CD4-positive, alpha-beta memory T cell (primary cell): ENCODE data around the gene CLASRP. TPM values are rescaled to one million over a fixed set of nuclear protein-coding genes. Genes with fewer than 3 reads are reported as not detected.
A peak's percentile ranks its signal among the peaks of the same experiment; 100 is the strongest.

ENCODE experiments used
- CTCF ChIA-PET: fragments of 350-600 bp; sonication (Branson Sonifier 250); formaldehyde crosslinking; loops from one replicate; lab custom pipeline; 2021; ENCODE audit warnings: inconsistent platforms; ENCODE audit not compliant: partially characterized antibody; lab: Charles Lee
- POLR2A ChIA-PET: fragments of 350-600 bp; sonication (Branson Sonifier 250); formaldehyde crosslinking; loops from one replicate; lab custom pipeline; 2021; ENCODE audit not compliant: partially characterized antibody; lab: Charles Lee
- DNase-seq, 5 donors: peaks; one replicate each; pipeline versions ENCODE4 v3.0.0 to v3.0.0-alpha.2; 2020 to 2022; ENCODE audit warnings: mixed read lengths in 1 of 5
- H3K27ac ChIP-seq: one replicate; pipeline ENCODE4 v1.7.0; 2013; ENCODE audit warnings: low read depth, low read length
- H3K27me3 ChIP-seq: 2 replicates; pipeline ENCODE4 v1.7.0; 2013; ENCODE audit warnings: mild to moderate bottlenecking, low read length, moderate library complexity; ENCODE audit not compliant: insufficient read depth
- H3K36me3 ChIP-seq: 2 replicates; pipeline ENCODE4 v1.7.0; 2013; ENCODE audit warnings: mild to moderate bottlenecking, low read length, moderate library complexity; ENCODE audit not compliant: insufficient read depth
- H3K4me1 ChIP-seq: 2 replicates; pipeline ENCODE4 v1.7.0; 2013; ENCODE audit warnings: mild to moderate bottlenecking, low read length, moderate library complexity; ENCODE audit not compliant: insufficient read depth
- H3K4me3 ChIP-seq, 2 donors: one replicate each; pipeline ENCODE4 v1.7.0; 2013; ENCODE audit warnings: low read length in 2 of 2, mild to moderate bottlenecking in 1 of 2
- H3K9me3 ChIP-seq, 2 donors: one replicate each; pipeline ENCODE4 v1.7.0; 2013; ENCODE audit warnings: low read length in 2 of 2, control low read depth in 1 of 2; ENCODE audit not compliant: control insufficient read depth in 1 of 2
- H3K27ac Mint-ChIP-seq, 7 donors: one replicate each; pipeline ENCODE4 v1.8.0; 2020 to 2021; ENCODE audit warnings: mixed read lengths in 7 of 7, mild to moderate bottlenecking in 6 of 7, inconsistent platforms in 3 of 7, moderate library complexity in 3 of 7
- H3K27me3 Mint-ChIP-seq, 2 donors: one replicate each; pipeline ENCODE4 v1.8.0; 2020 to 2021; ENCODE audit warnings: mixed read lengths in 2 of 2
- H3K36me3 Mint-ChIP-seq, 2 donors: one replicate each; pipeline ENCODE4 v1.8.0; 2020 to 2021; ENCODE audit warnings: mixed read lengths in 2 of 2, inconsistent platforms in 1 of 2, mild to moderate bottlenecking in 1 of 2
- H3K4me1 Mint-ChIP-seq, 4 donors: one replicate each; pipeline ENCODE4 v1.8.0; 2020 to 2021; ENCODE audit warnings: mixed read lengths in 4 of 4, mild to moderate bottlenecking in 1 of 4
- H3K4me3 Mint-ChIP-seq, 8 donors: one replicate each; pipeline ENCODE4 v1.8.0; 2020 to 2021; ENCODE audit warnings: mixed read lengths in 8 of 8, mild to moderate bottlenecking in 7 of 8, moderate library complexity in 6 of 8, inconsistent platforms in 3 of 8
- H3K9me3 Mint-ChIP-seq, 8 donors: one replicate each; pipeline ENCODE4 v1.8.0; 2020 to 2021; ENCODE audit warnings: mixed read lengths in 8 of 8, mild to moderate bottlenecking in 5 of 8, inconsistent platforms in 3 of 8, moderate library complexity in 1 of 8
- intact Hi-C: fragments of 100-400 bp; cut with micrococcal nuclease; formaldehyde crosslinking; loops from one replicate; pipeline ENCODE4 v1.15.1; 2023
- polyA plus RNA-seq, 2 donors: library from polyadenylated mRNA; unstranded; fragments of 300-500 nt; fragmentation: Illumina TruSeq; gene quantifications; one replicate each; pipeline ENCODE4 v1.2.3, GENCODE V29; 2021
- total RNA-seq, 2 experiments: library from RNA; stranded (reverse); gene quantifications; one replicate each; pipeline ENCODE4 v1.2.3, GENCODE V29; 2021

Gene CLASRP
- total and polyA plus RNA-seq, 4 experiments from 2014 or later = 3.8 to 163 (median 84.3) TPM

DNA sequence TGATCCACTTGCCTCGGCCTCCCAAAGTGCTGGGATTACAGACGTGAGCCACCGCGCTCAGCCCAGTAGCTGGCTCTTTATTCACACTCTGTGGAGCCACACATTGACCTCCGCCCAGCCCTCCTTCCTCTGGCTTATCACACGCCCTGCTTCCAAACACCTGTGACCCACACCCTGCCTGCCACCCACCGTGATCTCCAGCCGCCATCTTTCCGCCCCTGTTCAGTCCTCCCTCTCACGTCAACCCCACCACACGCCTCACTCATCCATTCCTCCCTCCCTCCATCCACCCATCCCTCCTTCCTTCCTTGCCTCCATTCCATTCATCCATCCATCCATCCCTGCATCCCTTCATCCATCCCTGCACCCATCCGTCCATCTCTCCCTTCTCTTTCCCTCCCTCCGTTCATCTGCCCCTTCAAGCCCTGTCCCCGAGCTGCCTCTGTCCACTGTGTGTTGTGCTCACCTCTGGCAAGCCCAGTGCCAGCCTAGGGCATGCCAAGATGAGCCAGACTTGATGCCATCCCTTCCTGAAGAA lies 19.8 kb downstream of the CLASRP start:
- no peaks in the 10 kb centered on the region for H3K27me3 ChIP-seq
- peak overlapping the region in 2 of 7 donors; percentile 82 to 93 for H3K27ac Mint-ChIP-seq
- H3K36me3 Mint-ChIP-seq = peaks cover 40 to 74% of the 10 kb centered on the region in 2 donors
- H3K27me3 Mint-ChIP-seq = no peaks in the 10 kb centered on the region
- DNase-seq = no peak
- H3K9me3 ChIP-seq = no peaks in the 10 kb centered on the region
- ChIA-PET POLR2A (interaction anchor here (1.1 to 1.4 kb wide), 2 partner anchors 33 kb away, joined by 3 to 6 read pairs; no protein-coding TSS in a partner anchor), CTCF (interaction anchor here (1.1 to 2.2 kb wide), 11 partner anchors 10 to 152 kb away, joined by 3 to 10 read pairs (median 5); partner anchors contain the start of genes APOE, CLASRP and GEMIN7)
- no peak overlapping the region for H3K4me3 ChIP-seq
- H3K9me3 Mint-ChIP-seq = peaks cover 0 to 2% (median 0%) of the 10 kb centered on the region in 8 donors
- H3K4me1 ChIP-seq = no peaks in the 10 kb centered on the region
- H3K27ac ChIP-seq = no peak overlapping the region
- intact Hi-C loops = loop anchor here (1.0 to 2.0 kb wide), 5 partner anchors 18 to 370 kb away; partner anchors contain the start of gene ZNF296
- peaks cover 66% of the 10 kb centered on the region for H3K36me3 ChIP-seq
- peaks cover 0 to 6% (median 4%) of the 10 kb centered on the region in 4 donors for H3K4me1 Mint-ChIP-seq
- H3K4me3 Mint-ChIP-seq = no peak overlapping the region

DNA sequence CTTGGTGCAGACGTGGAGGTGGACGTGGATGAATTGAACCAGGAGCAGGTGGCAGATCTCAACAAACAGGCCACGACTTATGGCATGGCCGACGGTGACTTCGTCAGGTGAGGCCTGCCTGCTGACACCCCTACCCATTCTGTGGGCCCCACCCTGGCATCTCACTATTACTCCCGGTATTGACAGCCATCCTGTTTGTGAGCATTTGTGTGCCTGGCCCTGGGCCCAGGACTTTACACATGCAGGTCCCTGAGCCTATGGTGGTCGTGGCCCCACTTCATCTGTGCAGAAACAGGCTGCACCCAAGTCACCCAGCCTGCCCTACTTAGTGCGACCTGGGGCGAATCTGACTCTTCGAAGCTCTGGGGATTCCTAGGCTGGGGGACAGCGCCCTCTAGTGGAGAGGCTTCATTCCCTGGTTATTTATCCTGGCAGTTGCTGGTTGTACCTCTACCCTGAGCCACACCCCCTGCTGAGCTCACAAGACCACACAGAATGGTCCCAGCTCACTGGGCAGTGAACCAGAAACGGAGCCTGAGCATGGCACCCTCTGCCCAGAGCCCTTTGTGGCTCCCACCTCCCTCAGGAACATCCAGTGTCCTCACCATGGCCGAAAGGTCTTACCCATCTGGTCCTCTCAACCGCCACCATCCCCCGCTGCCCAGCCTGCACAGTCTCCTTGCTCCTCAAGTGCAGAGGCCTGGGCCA lies 20.6 kb downstream of the CLASRP start:
- no peaks in the 10 kb centered on the region for H3K4me1 ChIP-seq
- H3K27ac ChIP-seq = no peak overlapping the region
- Mint-ChIP-seq H3K4me1 (peaks cover 0 to 6% (median 4%) of the 10 kb centered on the region in 4 donors), H3K27ac (peak overlapping the region in 6 of 7 donors; percentile 57 to 87 (median 82)), H3K4me3 (no peak overlapping the region), H3K36me3 (peaks cover 36 to 70% of the 10 kb centered on the region in 2 donors), H3K27me3 (no peaks in the 10 kb centered on the region), H3K9me3 (peaks cover 0 to 2% (median 0%) of the 10 kb centered on the region in 8 donors)
- H3K27me3 ChIP-seq = no peaks in the 10 kb centered on the region
- intact Hi-C loops = loop anchor here (1.0 to 2.0 kb wide), 5 partner anchors 17 to 371 kb away; partner anchors contain the start of gene ZNF296
- CTCF ChIA-PET = interaction anchor here (0.6 to 2.3 kb wide), 25 partner anchors 9 to 521 kb away, joined by 3 to 13 read pairs (median 4); partner anchors contain the start of genes APOE, BLOC1S3, CLASRP and GEMIN7
- POLR2A ChIA-PET = interaction anchor here (0.9 to 1.5 kb wide), 4 partner anchors 15 to 119 kb away, joined by 5 to 6 read pairs (median 6); partner anchors contain the start of genes BLOC1S3 and CLASRP
- no peaks in the 10 kb centered on the region for H3K9me3 ChIP-seq
- H3K4me3 ChIP-seq = no peak overlapping the region
- peak; percentile 76 to 84 (median 81) for DNase-seq
- peaks cover 63% of the 10 kb centered on the region for H3K36me3 ChIP-seq

DNA sequence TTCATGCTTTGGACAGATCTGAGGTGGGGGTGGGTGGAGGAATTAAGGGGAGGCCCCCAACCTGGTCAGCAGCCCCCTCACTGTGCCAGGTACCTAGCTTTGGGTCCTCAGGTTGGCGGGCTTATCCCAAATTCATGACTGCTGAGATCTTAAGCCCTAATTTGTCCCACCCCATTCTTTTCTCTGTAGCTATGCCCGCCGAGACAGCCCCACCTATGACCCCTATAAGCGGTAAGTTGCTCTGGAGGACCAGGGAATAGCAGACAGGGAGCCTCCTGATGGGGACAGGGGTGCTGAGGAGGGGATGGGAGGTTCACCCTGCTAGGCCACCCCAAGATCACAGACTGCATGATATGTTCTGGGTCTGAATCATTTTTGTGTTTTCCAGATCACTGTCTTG lies 23.1 kb downstream of the CLASRP start:
- CTCF ChIA-PET = interaction anchor here (0.6 to 1.5 kb wide), 2 partner anchors 31 to 38 kb away, joined by 3 to 5 read pairs; no protein-coding TSS in a partner anchor
- Histone ChIP-seq H3K27me3 (no peaks in the 10 kb centered on the region), H3K4me1 (no peaks in the 10 kb centered on the region), H3K9me3 (no peaks in the 10 kb centered on the region), H3K36me3 (peaks cover 50% of the 10 kb centered on the region), H3K27ac (no peak overlapping the region), H3K4me3 (no peak overlapping the region)
- no peaks in the 10 kb centered on the region for H3K27me3 Mint-ChIP-seq
- DNase-seq = no peak
- peaks cover 28 to 59% of the 10 kb centered on the region in 2 donors for H3K36me3 Mint-ChIP-seq
- no peaks in the 10 kb centered on the region for H3K9me3 Mint-ChIP-seq
- no peak overlapping the region for H3K27ac Mint-ChIP-seq
- peaks cover 0 to 6% (median 4%) of the 10 kb centered on the region in 4 donors for H3K4me1 Mint-ChIP-seq
- intact Hi-C loops = no loop called here
- H3K4me3 Mint-ChIP-seq = no peak overlapping the region
- POLR2A ChIA-PET = interaction anchor here (0.9 to 1.9 kb wide), 2 partner anchors 11 to 17 kb away, joined by 3 to 4 read pairs; partner anchors contain the start of gene GEMIN7

DNA sequence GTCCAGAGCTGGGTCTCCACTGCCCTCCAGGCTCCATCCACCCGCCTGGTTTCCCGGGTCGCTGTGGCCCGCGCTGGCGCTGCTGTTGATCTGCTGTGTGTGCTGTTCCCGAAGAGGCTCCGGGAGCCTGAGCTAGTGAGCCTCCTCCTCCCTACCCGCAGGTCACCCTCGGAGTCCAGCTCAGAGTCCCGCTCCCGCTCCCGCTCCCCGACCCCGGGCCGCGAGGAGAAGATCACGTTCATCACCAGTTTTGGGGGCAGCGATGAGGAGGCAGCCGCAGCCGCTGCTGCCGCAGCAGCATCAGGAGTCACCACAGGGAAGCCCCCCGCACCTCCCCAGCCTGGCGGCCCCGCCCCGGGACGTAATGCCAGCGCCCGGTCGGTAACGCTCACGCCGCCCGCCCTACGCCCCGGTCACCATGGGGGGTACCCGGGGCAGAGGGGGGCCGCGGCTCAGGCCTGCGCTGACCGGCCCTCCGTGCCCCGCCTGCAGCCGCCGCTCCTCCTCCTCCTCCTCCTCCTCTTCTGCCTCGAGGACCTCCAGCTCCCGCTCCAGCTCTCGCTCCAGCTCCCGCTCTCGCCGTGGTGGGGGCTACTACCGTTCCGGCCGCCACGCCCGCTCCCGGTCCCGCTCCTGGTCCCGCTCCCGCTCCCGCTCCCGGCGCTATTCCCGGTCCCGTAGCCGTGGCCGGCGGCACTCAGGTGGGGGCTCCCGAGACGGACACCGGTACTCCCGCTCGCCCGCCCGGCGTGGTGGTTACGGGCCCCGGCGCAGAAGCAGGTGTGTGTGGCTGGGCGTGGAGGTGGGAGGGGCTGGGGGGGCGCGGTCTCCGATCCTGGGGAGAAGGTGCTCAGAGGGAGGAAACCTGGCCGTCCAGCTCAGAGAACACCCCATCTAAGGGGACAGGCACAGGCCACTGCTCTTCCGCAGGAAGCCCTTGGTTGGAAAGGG lies 25.3 kb downstream of the CLASRP start:
- H3K4me3 Mint-ChIP-seq = no peak overlapping the region
- no peaks in the 10 kb centered on the region for H3K9me3 ChIP-seq
- ChIA-PET POLR2A (interaction anchor here (1.2 kb wide), 1 partner anchor 28 kb away, joined by 3 read pairs; no protein-coding TSS in a partner anchor), CTCF (no interaction called here)
- no peaks in the 10 kb centered on the region for H3K27me3 Mint-ChIP-seq
- intact Hi-C loops = no loop called here
- H3K27ac ChIP-seq = no peak overlapping the region
- peaks cover 0 to 6% (median 3%) of the 10 kb centered on the region in 4 donors for H3K4me1 Mint-ChIP-seq
- peaks cover 17 to 48% of the 10 kb centered on the region in 2 donors for H3K36me3 Mint-ChIP-seq
- no peak for DNase-seq
- peaks cover 47% of the 10 kb centered on the region for H3K36me3 ChIP-seq
- H3K27ac Mint-ChIP-seq = no peak overlapping the region
- H3K4me3 ChIP-seq = no peak overlapping the region
- H3K4me1 ChIP-seq = no peaks in the 10 kb centered on the region
- no peaks in the 10 kb centered on the region for H3K27me3 ChIP-seq
- H3K9me3 Mint-ChIP-seq = no peaks in the 10 kb centered on the region

DNA sequence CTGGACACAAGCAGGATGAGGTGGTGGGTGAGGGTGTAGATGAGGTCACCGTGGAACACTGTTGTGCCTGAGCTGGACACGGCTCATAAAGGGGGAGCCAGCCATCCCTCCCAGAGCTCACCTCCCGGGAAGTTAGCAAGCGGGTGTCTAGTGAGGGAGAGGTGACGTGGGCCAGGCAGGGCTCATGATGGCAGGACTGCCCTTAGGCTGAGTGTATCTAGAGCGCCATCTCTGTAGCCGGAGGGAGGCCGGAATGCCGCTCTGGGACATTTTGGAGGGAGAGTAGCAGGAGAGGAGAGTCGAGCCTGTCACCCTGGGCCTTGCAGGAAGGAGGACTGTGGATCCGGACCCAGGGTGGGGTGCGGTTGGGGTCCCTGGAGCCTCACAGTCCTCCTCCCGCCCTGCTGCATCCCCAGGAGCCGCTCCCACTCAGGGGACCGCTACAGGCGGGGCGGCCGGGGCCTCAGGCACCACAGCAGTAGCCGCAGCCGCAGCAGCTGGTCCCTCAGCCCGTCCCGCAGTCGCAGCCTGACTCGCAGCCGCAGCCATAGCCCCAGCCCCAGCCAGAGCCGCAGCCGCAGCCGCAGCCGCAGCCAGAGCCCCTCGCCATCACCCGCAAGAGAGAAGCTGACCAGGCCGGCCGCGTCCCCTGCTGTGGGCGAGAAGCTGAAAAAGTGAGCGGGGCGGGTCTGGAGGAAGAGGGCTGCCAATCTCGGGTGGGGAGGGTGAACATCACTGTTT lies 28.2 kb downstream of the CLASRP start:
- H3K27me3 ChIP-seq = no peaks in the 10 kb centered on the region
- Mint-ChIP-seq H3K27me3 (no peaks in the 10 kb centered on the region), H3K27ac (peak overlapping the region in 4 of 7 donors; percentile 55 to 73 (median 58)), H3K36me3 (peaks cover 19 to 46% of the 10 kb centered on the region in 2 donors), H3K9me3 (no peaks in the 10 kb centered on the region), H3K4me3 (no peak overlapping the region), H3K4me1 (no peaks in the 10 kb centered on the region)
- DNase-seq = no peak
- H3K27ac ChIP-seq = no peak overlapping the region
- H3K4me3 ChIP-seq = no peak overlapping the region
- ChIA-PET CTCF (no interaction called here), POLR2A (no interaction called here)
- intact Hi-C loops = no loop called here
- H3K9me3 ChIP-seq = no peaks in the 10 kb centered on the region
- H3K4me1 ChIP-seq = no peaks in the 10 kb centered on the region
- H3K36me3 ChIP-seq = peaks cover 38% of the 10 kb centered on the region

DNA sequence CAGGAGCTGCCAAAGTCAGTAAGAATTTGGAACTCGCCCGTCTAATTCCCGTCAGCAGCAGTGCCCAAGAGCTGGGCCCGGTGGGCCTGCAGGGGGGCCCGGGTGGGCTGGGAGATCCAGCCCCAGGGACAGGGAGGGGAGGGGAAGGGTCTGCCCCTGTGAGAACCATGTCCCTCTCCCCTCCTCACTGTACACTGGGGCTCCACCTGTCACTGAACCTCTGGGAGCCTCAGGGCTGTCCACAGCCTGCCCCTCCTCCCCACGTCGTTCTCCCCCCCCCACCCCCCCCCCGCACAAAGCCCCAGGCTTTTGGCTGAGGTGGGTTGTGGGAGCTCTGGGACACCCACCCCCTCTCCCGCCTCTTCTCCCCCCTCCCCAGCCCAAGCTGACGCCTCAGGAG lies 29.2 kb downstream of the CLASRP start:
- no peak overlapping the region for H3K27ac Mint-ChIP-seq
- H3K36me3 ChIP-seq = peaks cover 35% of the 10 kb centered on the region

More for the DNA sequence above, 29.2 kb downstream of the CLASRP start:
- ChIA-PET POLR2A (no interaction called here), CTCF (interaction anchor here (1.0 kb wide), 1 partner anchor 9 kb away, joined by 4 read pairs; no protein-coding TSS in a partner anchor)
- no peak overlapping the region for H3K4me3 Mint-ChIP-seq
- H3K4me1 Mint-ChIP-seq = no peaks in the 10 kb centered on the region
- no peak overlapping the region for H3K27ac ChIP-seq
- H3K36me3 Mint-ChIP-seq = peaks cover 13 to 43% of the 10 kb centered on the region in 2 donors
- intact Hi-C loops = no loop called here
- no peaks in the 10 kb centered on the region for H3K27me3 Mint-ChIP-seq
- DNase-seq = peak in 1 of 5 donors; percentile 2
- no peaks in the 10 kb centered on the region for H3K4me1 ChIP-seq
- H3K9me3 ChIP-seq = no peaks in the 10 kb centered on the region
- H3K9me3 Mint-ChIP-seq = no peaks in the 10 kb centered on the region
- no peak overlapping the region for H3K4me3 ChIP-seq
- no peaks in the 10 kb centered on the region for H3K27me3 ChIP-seq
